NOMO-1 treated with DMSO at 0.1 percent for 48 hours (cell line): ENCODE data around the gene MACROD2.
"Not testable (repeated sequence)": the region's sequence is repeated elsewhere in the genome, so short reads cannot be mapped to it uniquely, and the experiment has no call there.

Experiments
- DNase-seq: peaks from one replicate; lab custom pipeline; 2025; ENCODE audit not compliant: unreplicated experiment; lab: John Stamatoyannopoulos, UW

MACROD2 gene

GRCh38 chr20:15119852-15120487 is 1124.7 kb downstream of the MACROD2 start:
- no peak for DNase-seq

GRCh38 chr20:15122613-15123012 is 1127.3 kb downstream of the MACROD2 start:
- no peak for DNase-seq

DNA sequence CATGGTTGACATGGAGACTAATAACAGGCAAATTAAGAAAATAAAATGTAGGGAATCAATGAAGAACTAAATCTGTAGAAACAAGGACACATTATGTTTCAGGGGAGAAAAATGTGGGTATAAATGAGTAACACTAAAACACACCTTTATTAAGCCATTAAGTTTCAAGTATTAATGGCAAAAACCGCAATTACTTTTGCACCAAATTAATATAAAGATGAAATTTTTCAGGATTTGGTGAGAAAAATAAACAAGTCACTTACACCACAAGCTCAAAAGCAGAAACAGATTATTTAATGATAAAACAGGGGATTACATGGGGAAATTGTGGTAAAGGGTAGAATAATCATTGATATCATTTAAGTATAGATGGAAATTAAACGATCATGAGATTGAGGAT is 1135.9 kb downstream of the MACROD2 start:
- no peak for DNase-seq

- no peak for DNase-seq
Observed at GRCh38 chr20:15138548-15139126, 1143.3 kb downstream of the MACROD2 start.

- no peak for DNase-seq
Observed at GRCh38 chr20:15139522-15139921, 1144.2 kb downstream of the MACROD2 start.

DNA sequence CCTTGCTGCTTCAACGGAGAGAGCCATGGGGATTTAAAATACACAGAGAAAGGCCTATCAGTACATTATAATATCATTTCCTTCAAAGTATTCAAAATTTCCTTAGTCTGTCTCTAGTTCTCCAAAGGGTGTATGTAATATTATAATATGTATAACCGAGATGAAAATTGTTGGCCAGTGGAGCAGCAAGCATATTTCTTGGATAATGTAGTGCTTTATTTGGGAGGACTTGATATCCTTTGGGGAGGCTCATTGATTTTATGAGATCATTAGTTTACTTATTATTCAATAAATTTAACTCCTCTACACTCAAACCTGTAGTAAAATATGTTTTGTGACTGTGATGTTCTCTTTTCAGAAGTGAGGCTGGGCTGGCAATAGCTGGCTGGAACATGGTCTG is 1145.0 kb downstream of the MACROD2 start:
- DNase-seq: no peak

- not testable (repeated sequence) for DNase-seq
Observed at GRCh38 chr20:15140940-15141339, 1145.6 kb downstream of the MACROD2 start.

DNA sequence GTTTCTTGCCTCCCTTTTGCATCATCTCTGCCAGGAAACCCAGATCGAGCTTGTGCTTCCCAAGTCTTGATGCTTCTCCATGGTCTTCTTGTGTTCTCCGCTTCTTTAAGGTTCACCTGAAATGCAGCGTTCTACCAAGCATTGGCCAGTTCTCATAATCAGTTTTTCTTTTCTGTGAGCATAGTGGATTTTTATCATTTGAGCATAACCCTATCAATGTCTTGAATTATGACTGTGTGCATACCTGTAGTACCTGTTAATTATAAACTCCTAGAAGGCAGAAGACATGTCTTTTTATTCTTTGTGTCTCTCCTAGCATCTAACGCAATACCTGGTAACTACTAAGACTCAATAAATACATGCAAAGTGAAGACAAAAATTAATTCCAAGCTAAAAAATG is 1146.5 kb downstream of the MACROD2 start:
- no peak for DNase-seq

DNA sequence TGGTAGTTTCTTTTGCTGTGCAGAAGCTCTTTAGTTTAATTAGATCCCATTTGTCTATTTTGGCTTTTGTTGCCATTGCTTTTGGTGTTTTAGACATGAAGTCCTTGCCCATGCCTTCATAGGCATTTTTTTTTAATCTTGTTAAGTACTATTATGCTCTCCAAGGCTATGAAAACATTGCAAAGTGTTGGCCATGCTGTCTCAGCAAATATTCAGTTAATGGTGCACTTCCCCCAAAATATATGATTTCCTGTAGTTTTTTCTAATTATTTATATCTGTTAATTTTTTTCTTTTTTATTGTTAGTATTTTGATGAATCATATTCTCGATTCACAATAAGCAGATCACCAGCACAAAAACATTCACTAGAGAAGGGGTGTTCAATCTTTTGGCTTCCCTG is 1148.2 kb downstream of the MACROD2 start:
- no peak for DNase-seq

- no peak for DNase-seq
Observed at GRCh38 chr20:15144916-15145315, 1149.6 kb downstream of the MACROD2 start.

- no peak for DNase-seq
Observed at GRCh38 chr20:15146948-15147347, 1151.6 kb downstream of the MACROD2 start.

DNA sequence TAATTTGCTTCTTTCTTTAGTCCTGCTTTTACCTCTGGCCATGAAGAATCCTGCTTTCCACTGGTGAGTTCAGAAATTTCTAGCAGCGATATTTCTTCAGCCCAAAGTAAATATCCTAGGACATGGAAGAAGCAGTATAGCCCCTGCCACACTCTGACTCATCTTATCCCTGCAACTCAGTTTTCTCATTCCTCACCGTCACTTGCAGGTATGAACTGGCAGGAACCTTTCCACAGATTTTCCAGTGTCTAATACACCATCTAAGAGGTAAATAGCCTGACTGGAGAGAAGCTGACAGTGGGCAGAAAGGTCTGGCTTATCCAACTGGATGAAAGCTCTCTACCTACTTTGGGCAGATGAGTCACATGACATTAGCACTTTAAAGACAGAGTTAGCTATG is 1158.8 kb downstream of the MACROD2 start:
- no peak for DNase-seq

GRCh38 chr20:15155848-15156401 is 1160.6 kb downstream of the MACROD2 start:
- DNase-seq: no peak

DNA sequence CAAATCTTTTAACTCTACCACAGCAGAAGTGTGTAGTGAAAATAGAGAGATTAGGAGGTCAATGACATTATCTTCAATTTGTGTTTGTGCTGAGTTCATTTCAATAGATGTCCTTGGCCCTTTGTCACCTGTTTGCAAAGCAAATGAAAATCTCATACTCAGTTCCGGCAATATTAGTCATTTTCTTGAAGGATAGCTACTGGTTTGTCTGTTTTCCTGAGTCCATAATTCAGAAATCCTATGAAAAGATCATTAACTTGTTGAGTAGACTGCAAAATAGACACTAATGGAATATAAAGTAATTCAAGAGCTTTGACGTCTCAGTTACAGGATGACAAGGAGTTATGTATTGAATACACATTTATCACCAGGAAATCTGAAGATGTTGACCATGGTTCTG is 1163.2 kb downstream of the MACROD2 start:
- DNase-seq: no peak

DNA sequence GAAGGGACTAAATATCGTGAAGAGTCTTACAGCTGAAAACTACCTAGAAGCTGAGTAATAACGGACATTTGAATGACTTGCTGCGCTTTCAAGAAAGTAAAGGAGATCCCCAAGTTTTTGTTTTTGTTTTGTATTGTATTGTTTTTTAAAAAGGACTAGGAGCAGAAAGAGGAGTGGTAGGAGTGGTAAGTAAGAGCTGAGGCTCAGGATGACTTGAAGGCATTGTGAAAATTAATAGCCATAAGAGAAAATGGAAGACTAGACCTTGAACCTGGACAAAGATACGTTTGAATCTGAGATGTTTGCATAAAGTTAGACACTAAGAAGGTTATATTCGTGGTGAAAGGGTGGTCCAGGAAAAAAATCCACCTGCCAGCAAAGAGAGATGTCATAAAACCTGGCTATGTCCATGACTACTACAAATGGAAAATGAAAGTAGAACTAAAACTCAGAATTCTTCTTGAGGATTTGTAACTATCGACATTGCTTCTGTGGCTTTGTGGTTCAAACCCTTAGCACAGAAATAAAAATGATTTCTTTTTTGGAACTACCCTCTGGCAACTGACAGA is 1166.8 kb downstream of the MACROD2 start:
- DNase-seq: peak; percentile 58

DNA sequence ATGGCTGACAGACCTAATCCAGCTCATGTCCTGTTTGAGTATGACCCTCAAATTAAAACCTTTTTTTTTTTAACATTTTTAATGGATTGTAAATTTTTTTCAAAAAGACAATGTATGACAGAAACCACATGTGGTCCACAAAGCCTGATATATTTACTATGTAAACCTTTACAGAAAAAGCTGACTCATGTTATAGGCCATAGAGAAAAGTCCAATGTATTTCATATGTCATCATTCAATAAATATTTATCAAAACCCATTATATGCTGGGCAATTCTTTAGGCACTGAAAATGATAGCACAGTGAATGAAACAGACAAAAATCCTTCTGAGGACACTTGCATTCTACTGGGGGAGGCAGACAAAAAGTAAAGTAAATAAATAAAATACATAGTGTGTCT is 1168.3 kb downstream of the MACROD2 start:
- DNase-seq: no peak

DNA sequence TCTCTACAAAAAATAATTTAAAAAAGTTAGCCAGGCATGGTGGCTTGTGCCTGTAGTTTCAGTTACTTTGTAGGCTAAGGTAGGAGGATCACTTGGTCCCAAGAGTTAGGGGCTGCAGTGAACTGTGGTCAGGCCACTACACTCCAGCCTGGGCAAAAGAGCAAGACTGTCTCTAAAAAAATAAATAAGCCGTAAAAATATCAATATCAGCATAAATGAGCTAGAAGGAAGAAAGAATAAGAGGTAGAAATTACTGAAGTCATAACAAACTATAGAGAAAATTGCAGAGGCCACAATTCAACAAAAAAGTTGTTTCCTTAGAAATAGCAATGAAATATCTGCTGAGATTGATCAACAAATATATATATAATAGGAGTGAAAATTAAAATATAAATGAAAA is 1169.4 kb downstream of the MACROD2 start:
- no peak for DNase-seq

DNA sequence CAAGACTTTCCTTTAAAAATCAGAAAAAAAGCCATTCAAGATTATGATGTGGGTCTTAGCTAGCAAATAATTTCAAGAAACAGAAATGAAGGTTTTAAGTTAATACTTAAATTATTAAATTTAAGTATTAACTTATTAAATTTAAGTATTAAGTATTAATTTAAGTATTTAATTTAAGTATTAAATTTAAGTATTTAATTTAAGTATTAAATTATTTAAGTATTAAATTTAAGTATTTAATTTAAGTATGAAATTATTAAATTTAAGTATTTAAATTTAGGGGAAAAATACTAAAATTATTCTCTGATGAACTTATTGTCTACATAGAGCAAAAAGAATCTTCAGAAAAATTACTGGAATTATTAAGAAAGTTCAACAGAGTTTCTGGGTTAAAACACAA is 1171.4 kb downstream of the MACROD2 start:
- DNase-seq: no peak

GRCh38 chr20:15171016-15171415 is 1175.7 kb downstream of the MACROD2 start:
- DNase-seq: no peak

DNA sequence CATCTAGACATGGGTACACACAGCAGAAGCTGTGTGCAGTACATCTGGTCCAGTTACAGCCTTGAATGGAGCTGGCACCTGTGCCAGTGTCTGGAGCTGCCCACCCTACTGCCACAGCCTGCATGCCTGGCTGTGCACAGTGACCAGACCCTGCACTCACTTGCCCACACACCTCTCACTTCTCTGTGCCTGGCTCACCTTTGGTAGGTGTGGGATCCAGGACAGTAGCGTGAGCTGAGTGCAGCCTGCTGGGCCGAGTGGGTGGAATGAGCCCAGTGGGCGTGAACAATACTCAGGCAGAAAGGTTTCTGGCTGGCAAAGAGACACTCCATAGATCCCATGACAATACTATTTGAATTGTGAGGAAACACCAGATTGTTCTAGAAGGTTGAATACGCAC is 1181.6 kb downstream of the MACROD2 start:
- DNase-seq: no peak

GRCh38 chr20:15178581-15178980 is 1183.3 kb downstream of the MACROD2 start:
- DNase-seq: no peak

DNA sequence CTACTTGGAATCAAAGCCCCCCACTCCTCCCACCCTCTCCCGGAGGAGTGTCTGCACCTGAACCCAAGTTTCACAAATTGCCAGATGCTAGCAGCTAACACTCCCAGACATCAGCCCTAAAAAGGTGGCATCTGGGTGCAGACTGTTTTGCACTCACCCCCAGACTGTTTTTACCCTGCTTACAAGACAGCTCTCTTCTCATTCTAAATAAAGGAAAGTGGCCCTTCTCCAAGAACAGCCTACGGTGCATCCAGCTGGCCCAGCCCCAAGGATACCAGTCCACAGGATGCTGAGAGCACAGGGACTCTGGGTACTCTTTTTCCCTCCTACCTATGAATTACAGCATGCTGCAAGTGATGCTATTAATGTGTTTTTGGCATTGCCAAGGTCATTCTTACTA is 1184.1 kb downstream of the MACROD2 start:
- no peak for DNase-seq

DNA sequence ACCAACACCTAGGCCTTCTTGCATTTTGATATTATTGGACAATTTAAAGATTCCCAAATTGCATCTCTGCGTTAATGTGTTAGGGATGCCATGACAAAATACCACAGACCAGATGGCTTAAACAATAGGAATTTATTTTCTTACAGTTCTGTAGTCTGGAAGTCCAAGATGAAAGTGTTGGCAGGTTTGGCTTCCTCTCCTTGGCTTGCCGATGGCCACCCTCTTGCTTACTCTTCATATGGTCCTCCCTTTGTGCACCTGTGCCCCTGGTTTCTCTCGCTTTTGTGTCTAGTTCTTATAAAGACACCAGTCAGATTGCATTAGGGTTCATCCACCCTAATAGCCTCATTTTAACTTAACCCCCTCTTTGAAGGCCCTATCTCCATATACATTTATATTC is 1184.5 kb downstream of the MACROD2 start:
- DNase-seq: no peak
